Left lung (tissue), 10 donors: Measurements from ENCODE around the gene TSC22D2. TPM values are rescaled to one million over a fixed set of nuclear protein-coding genes. Genes with fewer than 3 reads are reported as not detected.
A peak's percentile ranks its signal among the peaks of the same experiment; 100 is the strongest.

ENCODE experiments used
- ATAC-seq: fragments of 200-7000 bp; cut with Tn5 transposase; one replicate; pipeline ENCODE4 v1.9.1; 2020; ENCODE audit warnings: moderate library complexity
- DNase-seq, 4 donors: peaks; one replicate each; pipeline ENCODE4 v3.0.0-alpha.2; 2013 to 2020
- H3K27ac ChIP-seq, 2 donors: fragments of 200-600 bp; sonication (generic) in 1 of 2; one replicate each; pipeline versions ENCODE4 v1.5.0 to v1.8.0; 2020 to 2021
- H3K27me3 ChIP-seq, 2 donors: fragments of 200-600 bp; sonication (generic) in 1 of 2; one replicate each; pipeline versions ENCODE4 v1.5.0 to v1.8.0; 2020 to 2021
- H3K36me3 ChIP-seq, 2 donors: fragments of 200-600 bp; sonication (generic) in 1 of 2; one replicate each; pipeline versions ENCODE4 v1.5.0 to v1.8.0; 2020 to 2021
- H3K4me1 ChIP-seq, 2 donors: fragments of 200-600 bp; one replicate each; pipeline ENCODE4 v1.8.0; 2021
- H3K4me3 ChIP-seq, 2 donors: fragments of 200-600 bp; sonication (generic) in 1 of 2; one replicate each; pipeline versions ENCODE4 v1.5.0 to v1.8.0; 2020 to 2021; ENCODE audit warnings: mild to moderate bottlenecking in 1 of 2
- H3K9me3 ChIP-seq, 2 donors: fragments of 200-600 bp; sonication (generic) in 1 of 2; one replicate each; pipeline versions ENCODE4 v1.5.0 to v1.8.0; 2020 to 2021
- CTCF ChIP-seq, 2 donors: fragments of 200-600 bp; sonication (generic) in 1 of 2; IDR thresholded peaks; one replicate each; pipeline versions ENCODE4 v1.5.0 to v1.8.0; 2021; ENCODE audit warnings: antibody characterized with exemption in 2 of 2
- intact Hi-C, 2 donors: fragments of 100-400 bp; cut with DNase I; formaldehyde crosslinking; loops; one replicate each; pipeline versions ENCODE4 v1.11.2 to v1.14.2; 2022
- polyA plus RNA-seq, 6 donors: library from polyadenylated mRNA; unstranded; fragments of 120-200 nt; gene quantifications; one replicate each; pipeline ENCODE4 v1.2.1, GENCODE V29; 2013; ENCODE audit not compliant: insufficient read length in 6 of 6
- total RNA-seq, 2 donors: library from RNA; stranded (reverse); fragmentation: NEBNext Ultra II Directional; extraction: Animal tissue kit (Norgen Biotek cat#: 25700); gene quantifications; one replicate each; pipeline ENCODE4 v1.2.1, GENCODE V29; 2021
- donor health status: DM: no; HTN: yes; CAD: no.
- donor health status: DM: no; HTN: no; CAD: no.

The TSC22D2 gene
- total and polyA plus RNA-seq, 8 donors = 25.9 to 92.9 (median 81.9) TPM

GRCh38 chr3:150451329-150452048 lies 43.4 kb downstream of the TSC22D2 start:
- Histone ChIP-seq H3K9me3 (no peaks in the 10 kb centered on the region), H3K27ac (peak overlapping the region in 1 of 2 donors; percentile 13), H3K27me3 (no peaks in the 10 kb centered on the region), H3K36me3 (no peaks in the 10 kb centered on the region), H3K4me1 (peaks cover 28 to 42% of the 10 kb centered on the region in 2 donors), H3K4me3 (no peak overlapping the region)
- ATAC-seq = peak; percentile 9
- no peak for TF ChIP-seq CTCF (IDR thresholded peaks at IDR 0.05)
- DNase-seq = no peak
- intact Hi-C loops = no loop called here

GRCh38 chr3:150453353-150453752 lies 45.3 kb downstream of the TSC22D2 start:
- no peak overlapping the region for H3K27ac ChIP-seq
- no peak for TF ChIP-seq CTCF (IDR thresholded peaks at IDR 0.05)
- H3K9me3 ChIP-seq = no peaks in the 10 kb centered on the region
- intact Hi-C loops = no loop called here
- ATAC-seq (no peak), DNase-seq (no peak)
- no peaks in the 10 kb centered on the region for H3K27me3 ChIP-seq
- H3K4me1 ChIP-seq = peaks cover 25 to 31% of the 10 kb centered on the region in 2 donors
- peaks cover 0 to 13% of the 10 kb centered on the region in 2 donors for H3K36me3 ChIP-seq
- no peak overlapping the region for H3K4me3 ChIP-seq

GRCh38 chr3:150454085-150454484 lies 46.0 kb downstream of the TSC22D2 start:
- DNase-seq (no peak), ATAC-seq (no peak)
- H3K27me3 ChIP-seq = no peaks in the 10 kb centered on the region
- H3K9me3 ChIP-seq = no peaks in the 10 kb centered on the region
- H3K4me1 ChIP-seq = peaks cover 21 to 27% of the 10 kb centered on the region in 2 donors
- H3K27ac ChIP-seq = no peak overlapping the region
- no peak overlapping the region for H3K4me3 ChIP-seq
- intact Hi-C loops = no loop called here
- no peak for TF ChIP-seq CTCF (IDR thresholded peaks at IDR 0.05)
- H3K36me3 ChIP-seq = peaks cover 0 to 20% of the 10 kb centered on the region in 2 donors

- intact Hi-C loops = no loop called here
- Histone ChIP-seq H3K27ac (no peak overlapping the region), H3K27me3 (no peaks in the 10 kb centered on the region), H3K4me1 (peaks cover 17 to 21% of the 10 kb centered on the region in 2 donors), H3K4me3 (no peak overlapping the region), H3K9me3 (no peaks in the 10 kb centered on the region), H3K36me3 (peaks cover 0 to 22% of the 10 kb centered on the region in 2 donors)
- no peak for TF ChIP-seq CTCF (IDR thresholded peaks at IDR 0.05)
- ATAC-seq (no peak), DNase-seq (no peak)
These were observed 46.5 kb downstream of the TSC22D2 start for GRCh38 chr3:150454622-150455021.

- Histone ChIP-seq H3K36me3 (peaks cover 0 to 26% of the 10 kb centered on the region in 2 donors), H3K4me3 (no peak overlapping the region), H3K9me3 (no peaks in the 10 kb centered on the region), H3K4me1 (peaks cover 12 to 15% of the 10 kb centered on the region in 2 donors), H3K27ac (no peak overlapping the region), H3K27me3 (no peaks in the 10 kb centered on the region)
- DNase-seq (no peak), ATAC-seq (no peak)
- intact Hi-C loops = no loop called here
- no peak for TF ChIP-seq CTCF (IDR thresholded peaks at IDR 0.05)
These were observed 47.2 kb downstream of the TSC22D2 start for GRCh38 chr3:150455341-150455740.
